PC-3 (cell line): ENCODE data around the gene SDSL. TPM values are rescaled to one million over a fixed set of nuclear protein-coding genes. Genes with fewer than 3 reads are reported as not detected.

ENCODE experiments used
- ATAC-seq: fragments of 200-7000 bp; cut with Tn5 transposase; 2 replicates; pipeline ENCODE4 v1.9.1; 2020; ENCODE audit warnings: mild to moderate bottlenecking, moderate library complexity
- BruUV-seq: library from RNA; stranded (reverse); fragments of 400-500 nt; replicated peaks from 2 replicates; lab custom pipeline; 2021; lab: Mats Ljungman, UMichigan
- CTCF ChIA-PET: fragments of 300-600 bp; sonication (Branson Sonifier 250); formaldehyde crosslinking; loops from one replicate; lab custom pipeline; 2022; ENCODE audit warnings: antibody characterized with exemption; lab: Charles Lee
- POLR2A ChIA-PET: fragments of 300-600 bp; sonication (Branson Sonifier 250); formaldehyde crosslinking; loops from one replicate; lab custom pipeline; 2022; ENCODE audit warnings: antibody characterized with exemption; ENCODE audit not compliant: unreplicated experiment; lab: Charles Lee
- DNase-seq: peaks from one replicate; pipeline ENCODE4 v3.0.0-alpha.2; 2015
- H2AFZ ChIP-seq: fragments of 300-600 bp; sonication (generic); 2 replicates; pipeline ENCODE4 v1.6.0; 2016; ENCODE audit warnings: antibody characterized with exemption, low read length
- H3F3A ChIP-seq: fragments of 300-600 bp; sonication (generic); one replicate; pipeline ENCODE4 v1.6.0; 2017; ENCODE audit warnings: antibody characterized with exemption, low read length, control low read depth, mild to moderate bottlenecking; ENCODE audit not compliant: unreplicated experiment
- H3K27ac ChIP-seq: fragments of 300-600 bp; sonication (generic); 2 replicates; pipeline ENCODE4 v1.5.1; 2016; ENCODE audit warnings: mild to moderate bottlenecking, low read length
- H3K27me3 ChIP-seq: fragments of 300-600 bp; sonication (generic); 2 replicates; pipeline ENCODE4 v1.6.1; 2016; ENCODE audit warnings: low read length, mixed read lengths
- H3K36me3 ChIP-seq: fragments of 300-600 bp; sonication (generic); 2 replicates; pipeline ENCODE4 v1.6.1; 2016; ENCODE audit warnings: low read depth, mixed run types, low read length, mixed read lengths
- H3K4me1 ChIP-seq: fragments of 300-600 bp; sonication (generic); 2 replicates; pipeline ENCODE4 v1.5.1; 2016; ENCODE audit warnings: low read length; ENCODE audit not compliant: insufficient read depth
- H3K4me2 ChIP-seq: fragments of 300-600 bp; sonication (generic); 2 replicates; pipeline ENCODE4 v1.6.0; 2016; ENCODE audit warnings: low read length
- H3K4me3 ChIP-seq: fragments of 300-600 bp; sonication (generic); 2 replicates; pipeline ENCODE4 v1.5.1; 2016; ENCODE audit warnings: mild to moderate bottlenecking, low read length, mixed read lengths
- H3K79me2 ChIP-seq: fragments of 300-600 bp; sonication (generic); 2 replicates; pipeline ENCODE4 v1.6.1; 2017; ENCODE audit warnings: low read length, mixed read lengths
- H3K9ac ChIP-seq: fragments of 300-600 bp; sonication (generic); 2 replicates; pipeline ENCODE4 v1.6.0; 2016; ENCODE audit warnings: mild to moderate bottlenecking, low read length
- H3K9me2 ChIP-seq: fragments of 300-600 bp; sonication (generic); replicated peaks from 2 replicates; pipeline ENCODE4 v1.6.1; 2016; ENCODE audit warnings: mixed run types, low read length, mixed read lengths
- H3K9me3 ChIP-seq: fragments of 300-600 bp; sonication (generic); 2 replicates; pipeline ENCODE4 v1.6.1; 2016; ENCODE audit warnings: low read length, mixed read lengths
- H4K20me1 ChIP-seq: fragments of 300-600 bp; sonication (generic); 2 replicates; pipeline ENCODE4 v1.6.1; 2016; ENCODE audit warnings: low read length, mixed read lengths
- CTCF ChIP-seq: fragments of 300-600 bp; sonication (generic); conservative IDR thresholded peaks from 2 replicates; pipeline ENCODE4 v1.5.1; 2017; ENCODE audit warnings: antibody characterized with exemption, low read depth, mild to moderate bottlenecking, low read length
- EZH2 ChIP-seq: fragments of 300-600 bp; sonication (generic); IDR thresholded peaks from one replicate; pipeline ENCODE4 v1.6.1; 2017; ENCODE audit warnings: antibody characterized with exemption, mild to moderate bottlenecking, low read length; ENCODE audit not compliant: unreplicated experiment
- EZH2phosphoT487 ChIP-seq: fragments of 300-600 bp; sonication (generic); IDR thresholded peaks from 2 replicates; pipeline ENCODE4 v1.6.1; 2018; ENCODE audit warnings: mild to moderate bottlenecking, antibody characterized with exemption, low read length, borderline replicate concordance
- intact Hi-C: fragments of 100-400 bp; cut with micrococcal nuclease; formaldehyde crosslinking; loops from 2 replicates; pipeline ENCODE4 v1.9.0; 2023
- total RNA-seq: library from RNA; depleted of rRNA; stranded (reverse); fragments of >200 nt; gene quantifications from 2 replicates; pipeline ENCODE4 v1.2.3, GENCODE V29; 2014

Gene SDSL
- total RNA-seq, 1 experiment from 2014 or later = 14.0 TPM

DNA sequence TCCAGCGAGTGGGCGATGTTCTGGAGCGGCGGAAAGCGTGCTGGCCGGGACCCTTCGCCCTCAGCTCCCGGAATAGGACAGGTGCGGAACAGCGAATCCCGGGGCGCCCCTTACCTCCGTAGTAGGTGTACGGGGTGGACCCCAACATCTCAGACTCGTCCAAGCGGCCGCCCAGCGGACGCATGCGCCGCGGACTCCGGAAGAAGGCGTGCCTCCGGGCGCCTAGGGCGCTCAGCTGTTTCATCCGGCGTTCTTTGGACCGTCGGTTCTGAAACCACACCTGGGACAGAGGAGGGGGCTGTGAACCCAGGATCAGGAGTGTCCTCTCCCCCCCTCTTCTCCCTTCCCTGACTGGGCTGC is 44.9 kb downstream of the SDSL start:
- H3K79me2 ChIP-seq = no peaks in the 10 kb centered on the region
- H3K4me3 ChIP-seq = peak overlapping the region; percentile 65
- CTCF ChIA-PET = no interaction called here
- H3K4me2 ChIP-seq = peak overlapping the region; percentile 86
- H4K20me1 ChIP-seq = no peaks in the 10 kb centered on the region
- H3K36me3 ChIP-seq = no peaks in the 10 kb centered on the region
- POLR2A ChIA-PET = no interaction called here
- no peaks in the 10 kb centered on the region for H3K9me3 ChIP-seq
- H3K27me3 ChIP-seq = peaks cover 94% of the 10 kb centered on the region
- DNase-seq = no peak
- TF ChIP-seq EZH2phosphoT487 (no peak), EZH2 (no peak), CTCF (no peak)
- no peak overlapping the region for H3K27ac ChIP-seq
- H3K4me1 ChIP-seq = peaks cover 8% of the 10 kb centered on the region; the same call in 1 of the 2 replicates
- intact Hi-C loops = loop anchor here (10.0 kb wide), 1 partner anchor 318 kb away; no protein-coding TSS in a partner anchor
- H3F3A ChIP-seq = no peaks in the 10 kb centered on the region
- no TSS peak for BruUV-seq
- H2AFZ ChIP-seq = peak overlapping the region; percentile 63; the same call in 1 of the 2 replicates
- 0 out of 2 replicates have a peak overlapping the region, but pooled peaks have one; percentile 23 for H3K9ac ChIP-seq
- no peaks in the 10 kb centered on the region for H3K9me2 ChIP-seq
- ATAC-seq = no peak

DNA sequence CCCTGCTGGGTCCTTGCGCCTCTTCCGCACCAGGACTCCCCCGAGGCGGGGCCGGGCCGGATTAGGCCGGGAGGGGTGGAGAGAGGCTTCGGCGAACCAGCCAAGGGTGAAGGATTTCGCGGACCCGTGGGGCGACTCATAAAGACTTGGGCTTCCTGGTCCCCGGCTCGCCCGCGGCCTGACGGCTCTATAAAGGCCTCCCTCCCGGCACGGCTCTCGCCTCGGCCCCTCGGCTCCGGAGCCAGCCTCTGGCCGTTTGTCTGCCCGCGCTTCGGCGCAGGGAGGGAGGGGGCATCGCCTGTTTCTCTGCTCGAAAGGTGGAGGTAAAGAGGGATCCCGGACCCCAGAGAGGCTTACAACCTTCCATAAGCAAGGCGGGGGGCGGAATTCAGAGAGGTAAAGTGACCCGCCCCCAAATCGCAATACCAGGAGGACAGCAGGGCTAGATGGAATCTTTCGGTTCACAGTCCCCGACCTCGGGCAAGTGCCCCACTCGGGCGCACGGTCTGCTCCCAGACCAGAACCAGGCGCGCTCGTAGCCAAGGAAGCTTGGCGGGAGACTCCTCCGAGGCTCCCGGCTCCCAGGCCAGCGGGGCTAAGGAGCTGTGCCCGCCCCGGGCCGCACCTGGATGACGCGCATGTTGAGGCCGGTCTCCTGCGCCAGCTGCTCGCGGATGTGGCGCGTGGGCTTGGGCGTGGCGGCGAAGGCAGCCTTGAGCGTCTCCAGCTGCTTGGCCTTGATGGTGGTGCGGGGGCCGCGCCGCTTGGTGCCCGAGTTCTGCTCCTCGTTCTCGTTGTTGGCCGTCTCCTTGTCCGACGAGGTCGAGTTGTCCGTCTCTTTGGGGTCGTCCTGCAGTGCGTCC is 45.6 kb downstream of the SDSL start:
- ChIA-PET POLR2A (no interaction called here), CTCF (no interaction called here)
- Histone ChIP-seq H3K9me3 (no peaks in the 10 kb centered on the region), H2AFZ (peak overlapping the region; percentile 63), H3K4me3 (peak overlapping the region; percentile 65), H3K9me2 (no peaks in the 10 kb centered on the region), H3K79me2 (no peaks in the 10 kb centered on the region), H3K27me3 (peaks cover 100% of the 10 kb centered on the region), H3K9ac (0 out of 2 replicates have a peak overlapping the region, but pooled peaks have one; percentile 23), H3K36me3 (no peaks in the 10 kb centered on the region), H3K4me1 (peaks cover 8% of the 10 kb centered on the region; the same call in 1 of the 2 replicates), H3F3A (no peaks in the 10 kb centered on the region), H3K27ac (no peak overlapping the region), H4K20me1 (no peaks in the 10 kb centered on the region), H3K4me2 (peak overlapping the region; percentile 86)
- ATAC-seq (no peak), DNase-seq (peak; percentile 37)
- peak; percentile 70; the same call in 1 of the 2 replicates for TF ChIP-seq EZH2phosphoT487
- TF ChIP-seq CTCF = no peak
- peak; percentile 85 for TF ChIP-seq EZH2
- intact Hi-C loops = loop anchor here (10.0 kb wide), 1 partner anchor 317 kb away; no protein-coding TSS in a partner anchor
- no TSS peak for BruUV-seq
